Measurements from ENCODE around the gene ENTPD1. TPM values are rescaled to one million over a fixed set of nuclear protein-coding genes. Genes with fewer than 3 reads are reported as not detected.

The ENTPD1 gene
- total and polyA plus RNA-seq, 4 donors, result 18.2 to 110 (median 50.0) TPM

GRCh38 chr10:95845411-95845810, 89.4 kb downstream of the ENTPD1 start:
- DNase-seq (no peak), ATAC-seq (ENCODE audit: low FRiP score) (no peak)
- 93 to 97% methylated on average over 3 of the region's 3 CpGs for WGBS, 2 donors
- Histone ChIP-seq H3K36me3 (ENCODE audit: control insufficient read depth in 1 of 2, insufficient read depth in 2 of 2, low read length in 1 of 2) (peaks cover 4 to 14% of the 10 kb centered on the region in 2 donors), H3K27me3 (ENCODE audit: control insufficient read depth in 1 of 2, insufficient read depth in 2 of 2, low read length in 1 of 2) (no peaks in the 10 kb centered on the region), H3K9me3 (ENCODE audit: control insufficient read depth, low read length) (no peaks in the 10 kb centered on the region), H3K27ac (ENCODE audit: low read depth in 1 of 2, low read length in 2 of 2) (no peak overlapping the region), H3K4me1 (ENCODE audit: control insufficient read depth in 1 of 2, insufficient read depth in 2 of 2, low read length in 2 of 2) (peaks cover 0 to 3% of the 10 kb centered on the region in 2 donors), H3K4me3 (ENCODE audit: low read length in 2 of 2) (no peak overlapping the region)
- intact Hi-C loops (cut with DNase I), result no loop called here

DNA sequence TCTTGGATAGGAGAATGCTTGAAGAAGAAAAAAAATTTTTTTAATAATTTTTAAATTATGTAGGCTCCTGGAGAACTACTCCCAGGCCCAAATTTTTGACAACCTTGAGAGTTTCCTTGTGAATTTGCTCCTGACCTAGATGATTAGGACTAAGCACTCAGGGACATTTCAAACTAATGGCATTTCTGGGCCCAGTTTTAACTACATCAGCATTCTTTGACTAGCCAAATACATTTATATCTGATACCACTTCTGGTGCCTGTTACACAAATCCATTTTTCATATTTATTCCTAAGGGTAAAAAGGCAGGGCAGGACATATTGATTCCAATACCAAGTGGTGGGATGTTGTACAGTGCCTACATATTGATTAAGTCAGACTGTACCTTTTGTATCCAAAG, 91.0 kb downstream of the ENTPD1 start:
- DNase-seq (no peak), ATAC-seq (ENCODE audit: low FRiP score) (no peak)
- Histone ChIP-seq H3K9me3 (ENCODE audit: control insufficient read depth, low read length) (no peaks in the 10 kb centered on the region), H3K4me1 (ENCODE audit: control insufficient read depth in 1 of 2, insufficient read depth in 2 of 2, low read length in 2 of 2) (peaks cover 0 to 3% of the 10 kb centered on the region in 2 donors), H3K27ac (ENCODE audit: low read depth in 1 of 2, low read length in 2 of 2) (no peak overlapping the region), H3K27me3 (ENCODE audit: control insufficient read depth in 1 of 2, insufficient read depth in 2 of 2, low read length in 1 of 2) (no peaks in the 10 kb centered on the region), H3K36me3 (ENCODE audit: control insufficient read depth in 1 of 2, insufficient read depth in 2 of 2, low read length in 1 of 2) (peaks cover 4 to 14% of the 10 kb centered on the region in 2 donors), H3K4me3 (ENCODE audit: low read length in 2 of 2) (no peak overlapping the region)
- intact Hi-C loops (cut with DNase I), result no loop called here

DNA sequence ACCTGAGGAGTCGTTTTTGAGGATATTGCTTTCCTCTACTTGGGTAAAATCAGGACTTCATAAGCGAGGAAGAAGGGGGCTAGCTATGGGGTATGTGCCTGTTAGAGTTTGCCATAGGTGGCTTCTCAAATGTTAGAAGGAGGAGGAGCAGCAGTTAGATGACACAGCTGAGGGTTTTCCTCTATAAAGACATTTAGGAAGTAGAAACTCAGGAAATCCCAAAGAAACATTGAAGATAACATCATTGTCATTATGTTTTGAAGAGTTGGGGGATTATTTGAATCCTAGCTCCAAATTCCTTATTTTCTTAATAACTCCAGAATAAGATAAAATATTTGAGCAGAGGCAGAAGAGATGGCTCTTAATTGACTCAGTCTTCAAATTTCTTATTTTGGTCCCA, 92.9 kb downstream of the ENTPD1 start:
- Histone ChIP-seq H3K4me3 (ENCODE audit: low read length in 2 of 2) (no peak overlapping the region), H3K36me3 (ENCODE audit: control insufficient read depth in 1 of 2, insufficient read depth in 2 of 2, low read length in 1 of 2) (peaks cover 4 to 14% of the 10 kb centered on the region in 2 donors), H3K27ac (ENCODE audit: low read depth in 1 of 2, low read length in 2 of 2) (no peak overlapping the region), H3K27me3 (ENCODE audit: control insufficient read depth in 1 of 2, insufficient read depth in 2 of 2, low read length in 1 of 2) (no peaks in the 10 kb centered on the region), H3K4me1 (ENCODE audit: control insufficient read depth in 1 of 2, insufficient read depth in 2 of 2, low read length in 2 of 2) (peaks cover 0 to 3% of the 10 kb centered on the region in 2 donors), H3K9me3 (ENCODE audit: control insufficient read depth, low read length) (no peaks in the 10 kb centered on the region)
- intact Hi-C loops (cut with DNase I), result no loop called here
- 81 to 82% methylated on average over 2 of the region's 2 CpGs for WGBS, 2 donors
- DNase-seq (no peak), ATAC-seq (ENCODE audit: low FRiP score) (no peak)

GRCh38 chr10:95850791-95851190, 94.8 kb downstream of the ENTPD1 start:
- intact Hi-C loops (cut with DNase I), result no loop called here
- Histone ChIP-seq H3K27me3 (ENCODE audit: control insufficient read depth in 1 of 2, insufficient read depth in 2 of 2, low read length in 1 of 2) (no peaks in the 10 kb centered on the region), H3K9me3 (ENCODE audit: control insufficient read depth, low read length) (no peaks in the 10 kb centered on the region), H3K4me3 (ENCODE audit: low read length in 2 of 2) (no peak overlapping the region), H3K36me3 (ENCODE audit: control insufficient read depth in 1 of 2, insufficient read depth in 2 of 2, low read length in 1 of 2) (peaks cover 4 to 12% of the 10 kb centered on the region in 2 donors), H3K27ac (ENCODE audit: low read depth in 1 of 2, low read length in 2 of 2) (no peak overlapping the region), H3K4me1 (ENCODE audit: control insufficient read depth in 1 of 2, insufficient read depth in 2 of 2, low read length in 2 of 2) (peaks cover 0 to 3% of the 10 kb centered on the region in 2 donors)
- ATAC-seq (ENCODE audit: low FRiP score), result no peak
- no peak for DNase-seq

DNA sequence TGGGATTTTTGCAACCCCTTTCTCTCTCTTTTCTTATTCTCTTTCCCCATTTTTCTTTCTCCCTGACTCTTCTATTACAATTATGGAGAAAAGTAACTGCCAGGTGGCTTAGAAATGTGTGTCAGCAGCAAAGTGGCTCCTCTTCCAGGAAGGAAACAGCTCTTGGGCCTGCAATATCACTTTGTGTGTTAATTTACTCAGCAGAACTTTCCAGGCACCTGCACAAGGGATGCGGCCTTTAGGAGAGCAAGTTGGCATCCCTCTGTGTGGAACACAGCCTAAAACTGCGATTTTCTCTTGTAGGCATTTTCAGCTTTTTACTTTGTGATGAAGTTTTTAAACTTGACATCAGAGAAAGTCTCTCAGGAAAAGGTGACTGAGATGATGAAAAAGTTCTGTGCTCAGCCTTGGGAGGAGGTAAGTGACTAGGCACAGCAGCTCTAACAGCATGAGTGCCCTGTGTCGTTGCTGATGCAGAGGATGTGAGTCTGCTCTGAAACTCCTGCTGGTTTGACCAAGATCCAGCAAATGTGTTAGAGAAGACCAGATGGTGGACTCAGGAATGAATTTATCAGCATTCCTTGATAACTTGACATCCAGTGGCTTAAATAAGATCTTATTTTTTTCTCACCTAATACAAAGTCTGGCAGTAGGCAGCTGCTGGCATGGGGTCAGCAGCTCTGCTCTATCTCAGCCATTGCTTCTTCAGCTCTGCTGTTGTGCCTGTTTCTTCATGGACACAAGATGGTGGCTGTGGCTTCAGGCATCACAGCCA, 104.4 kb downstream of the ENTPD1 start:
- DNase-seq (no peak), ATAC-seq (ENCODE audit: low FRiP score) (no peak)
- intact Hi-C loops (cut with DNase I), result no loop called here
- Histone ChIP-seq H3K4me3 (ENCODE audit: low read length in 2 of 2) (no peak overlapping the region), H3K27ac (ENCODE audit: low read depth in 1 of 2, low read length in 2 of 2) (no peak overlapping the region), H3K4me1 (ENCODE audit: control insufficient read depth in 1 of 2, insufficient read depth in 2 of 2, low read length in 2 of 2) (no peaks in the 10 kb centered on the region), H3K27me3 (ENCODE audit: control insufficient read depth in 1 of 2, insufficient read depth in 2 of 2, low read length in 1 of 2) (no peaks in the 10 kb centered on the region), H3K9me3 (ENCODE audit: control insufficient read depth, low read length) (no peaks in the 10 kb centered on the region), H3K36me3 (ENCODE audit: control insufficient read depth in 1 of 2, insufficient read depth in 2 of 2, low read length in 1 of 2) (peaks cover 0 to 2% of the 10 kb centered on the region in 2 donors)
- 86 to 91% methylated on average over 3 of the region's 3 CpGs for WGBS, 2 donors

- Histone ChIP-seq H3K27me3 (ENCODE audit: control insufficient read depth in 1 of 2, insufficient read depth in 2 of 2, low read length in 1 of 2) (no peaks in the 10 kb centered on the region), H3K4me1 (ENCODE audit: control insufficient read depth in 1 of 2, insufficient read depth in 2 of 2, low read length in 2 of 2) (no peaks in the 10 kb centered on the region), H3K36me3 (ENCODE audit: control insufficient read depth in 1 of 2, insufficient read depth in 2 of 2, low read length in 1 of 2) (peaks cover 0 to 2% of the 10 kb centered on the region in 2 donors), H3K27ac (ENCODE audit: low read depth in 1 of 2, low read length in 2 of 2) (no peak overlapping the region), H3K4me3 (ENCODE audit: low read length in 2 of 2) (no peak overlapping the region), H3K9me3 (ENCODE audit: control insufficient read depth, low read length) (no peaks in the 10 kb centered on the region)
- 93 to 97% methylated on average over 2 of the region's 2 CpGs for WGBS, 2 donors
- intact Hi-C loops (cut with DNase I), result no loop called here
- ATAC-seq (ENCODE audit: low FRiP score) (no peak), DNase-seq (no peak)
These were observed 105.4 kb downstream of the ENTPD1 start for GRCh38 chr10:95861386-95861785.

DNA sequence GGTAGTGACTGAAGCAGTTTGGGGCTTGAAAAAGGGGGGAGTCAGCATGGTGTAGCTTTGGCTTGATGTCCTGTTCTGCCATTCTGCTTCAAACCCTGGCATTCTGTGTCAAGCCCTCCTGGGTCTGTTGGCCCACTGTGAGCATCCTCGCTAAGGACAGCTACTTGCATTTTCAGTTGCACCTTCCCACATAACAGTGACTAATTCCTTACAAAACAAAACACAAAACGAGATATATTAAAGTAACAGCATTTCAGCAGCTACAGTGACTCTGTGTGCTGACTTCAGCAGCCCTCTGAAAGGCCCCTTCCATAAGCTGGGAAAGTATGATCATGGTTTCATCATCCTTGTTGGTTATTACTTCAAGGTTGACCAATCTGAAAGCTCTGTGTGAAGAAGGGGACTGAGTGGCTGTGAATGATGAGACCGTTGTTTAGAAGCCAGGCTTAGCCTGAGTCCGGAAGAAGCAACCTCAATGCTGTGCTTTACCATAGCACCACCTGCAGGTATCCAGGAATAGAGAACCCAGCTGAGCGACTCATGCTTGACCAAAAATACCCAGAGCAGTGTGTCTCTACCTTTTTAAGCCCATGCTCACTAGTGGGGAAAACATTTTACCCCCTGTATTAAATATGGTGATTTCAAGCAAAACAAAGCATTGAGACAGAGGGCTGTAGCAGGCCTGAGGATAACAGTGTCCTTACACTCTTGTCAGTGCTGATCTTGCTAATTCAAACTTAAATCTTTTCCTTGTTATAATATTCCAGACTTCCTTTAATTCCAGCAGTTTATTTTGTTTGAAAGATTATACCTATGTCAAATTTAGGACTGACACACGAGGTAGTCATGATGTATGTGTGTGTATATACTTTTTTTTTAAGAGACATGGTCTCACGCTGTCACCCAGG, 109.2 kb downstream of the ENTPD1 start:
- Histone ChIP-seq H3K4me1 (ENCODE audit: control insufficient read depth in 1 of 2, insufficient read depth in 2 of 2, low read length in 2 of 2) (no peaks in the 10 kb centered on the region), H3K36me3 (ENCODE audit: control insufficient read depth in 1 of 2, insufficient read depth in 2 of 2, low read length in 1 of 2) (peaks cover 0 to 7% of the 10 kb centered on the region in 2 donors), H3K27me3 (ENCODE audit: control insufficient read depth in 1 of 2, insufficient read depth in 2 of 2, low read length in 1 of 2) (no peaks in the 10 kb centered on the region), H3K9me3 (ENCODE audit: control insufficient read depth, low read length) (no peaks in the 10 kb centered on the region), H3K4me3 (ENCODE audit: low read length in 2 of 2) (no peak overlapping the region), H3K27ac (ENCODE audit: low read depth in 1 of 2, low read length in 2 of 2) (no peak overlapping the region)
- intact Hi-C loops (cut with DNase I), result loop anchor here (1.0 to 2.0 kb wide), 2 partner anchors 170 to 171 kb away; no protein-coding TSS in a partner anchor
- 24% methylated on average over 7 of the region's 7 CpGs for WGBS, 2 donors
- ATAC-seq (ENCODE audit: low FRiP score) (peak; percentile 86), DNase-seq (no peak)

DNA sequence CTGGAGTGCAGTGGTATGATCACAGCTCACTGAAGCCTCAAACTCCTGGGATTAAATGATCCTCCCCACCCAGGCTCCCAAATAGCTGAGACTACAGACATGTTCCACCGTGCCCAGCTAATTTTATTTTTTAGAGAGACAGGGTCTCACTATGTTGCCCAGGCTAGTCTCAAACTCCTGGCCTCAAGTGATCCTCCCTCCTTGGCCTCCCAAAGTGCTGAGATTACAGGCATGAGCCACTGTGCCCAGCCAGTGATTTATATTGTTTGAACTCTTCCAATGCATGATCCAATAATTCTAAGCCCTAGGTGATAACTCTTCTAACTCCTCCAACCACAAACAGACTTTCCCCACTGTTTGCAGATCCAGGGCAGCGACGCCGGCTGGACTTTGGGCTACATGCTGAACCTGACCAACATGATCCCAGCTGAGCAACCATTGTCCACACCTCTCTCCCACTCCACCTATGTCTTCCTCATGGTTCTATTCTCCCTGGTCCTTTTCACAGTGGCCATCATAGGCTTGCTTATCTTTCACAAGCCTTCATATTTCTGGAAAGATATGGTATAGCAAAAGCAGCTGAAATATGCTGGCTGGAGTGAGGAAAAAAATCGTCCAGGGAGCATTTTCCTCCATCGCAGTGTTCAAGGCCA, 110.0 kb downstream of the ENTPD1 start:
- no peak for ATAC-seq (ENCODE audit: low FRiP score)
- Histone ChIP-seq H3K4me1 (ENCODE audit: control insufficient read depth in 1 of 2, insufficient read depth in 2 of 2, low read length in 2 of 2) (no peaks in the 10 kb centered on the region), H3K27me3 (ENCODE audit: control insufficient read depth in 1 of 2, insufficient read depth in 2 of 2, low read length in 1 of 2) (no peaks in the 10 kb centered on the region), H3K27ac (ENCODE audit: low read depth in 1 of 2, low read length in 2 of 2) (no peak overlapping the region), H3K36me3 (ENCODE audit: control insufficient read depth in 1 of 2, insufficient read depth in 2 of 2, low read length in 1 of 2) (peaks cover 0 to 5% of the 10 kb centered on the region in 2 donors), H3K9me3 (ENCODE audit: control insufficient read depth, low read length) (no peaks in the 10 kb centered on the region), H3K4me3 (ENCODE audit: low read length in 2 of 2) (no peak overlapping the region)
- intact Hi-C loops (cut with DNase I), result loop anchor here (1.0 to 2.0 kb wide), 2 partner anchors 171 to 172 kb away; no protein-coding TSS in a partner anchor
- WGBS, 2 donors, result 73 to 76% methylated on average over 6 of the region's 6 CpGs
- no peak for DNase-seq

Data from aorta (tissue), 5 donors.